ENCODE results near the gene UTS2B. TPM values are rescaled to one million over a fixed set of nuclear protein-coding genes. Genes with fewer than 3 reads are reported as not detected.
A peak's percentile ranks its signal among the peaks of the same experiment; 100 is the strongest.

The UTS2B gene
- total RNA-seq, 2 experiments from 2014 or later: not detected

- CTCF ChIA-PET: no interaction called here
- Histone ChIP-seq H3K9me3 (ENCODE audit: control insufficient read depth in 1 of 2, insufficient read depth in 1 of 2, low read length in 2 of 2) (peaks cover 0 to 10% of the 10 kb centered on the region in 2 experiments), H3K4me3 (ENCODE audit: low read length) (no peak overlapping the region), H3K27ac (ENCODE audit: low read depth in 1 of 2, low read length in 2 of 2) (no peak overlapping the region), H3K27me3 (ENCODE audit: control insufficient read depth in 1 of 2, insufficient read depth in 2 of 2, low read length in 2 of 2) (peaks cover 0 to 5% of the 10 kb centered on the region in 2 experiments), H3K4me1 (ENCODE audit: insufficient read depth, low read length) (no peaks in the 10 kb centered on the region), H3K36me3 (ENCODE audit: insufficient read depth, low read length) (no peaks in the 10 kb centered on the region)
- DNase-seq: no peak
- intact Hi-C loops (cut with DNase I, micrococcal nuclease): no loop called here
- Mint-ChIP-seq H3K27me3 (peaks cover 9% of the 10 kb centered on the region), H3K4me1 (ENCODE audit: low read depth) (peaks cover 47% of the 10 kb centered on the region), H3K36me3 (ENCODE audit: low read depth) (no peaks in the 10 kb centered on the region), H3K27ac (peak overlapping the region; percentile 23), H3K4me3 (peak overlapping the region; percentile 81), H3K9me3 (no peaks in the 10 kb centered on the region)
- POLR2A ChIA-PET: no interaction called here
- ATAC-seq (ENCODE audit: poor library complexity): no peak
- TF ChIP-seq CTCF (IDR thresholded peaks at IDR 0.05): no peak
Observed at GRCh38 chr3:191331388-191331787, 1.1 kb upstream of the UTS2B start.

- H3K4me3 Mint-ChIP-seq: peak overlapping the region; percentile 81
- peaks cover 46% of the 10 kb centered on the region for H3K4me1 Mint-ChIP-seq (ENCODE audit: low read depth)
- no peaks in the 10 kb centered on the region for H3K36me3 ChIP-seq (ENCODE audit: insufficient read depth, low read length)
- H3K27ac Mint-ChIP-seq: peak overlapping the region; percentile 23
- ATAC-seq (ENCODE audit: poor library complexity) (no peak), DNase-seq (no peak)
- peak overlapping the region; percentile 68 for H3K4me3 ChIP-seq (ENCODE audit: low read length)
- intact Hi-C loops (cut with DNase I, micrococcal nuclease): no loop called here
- ChIA-PET CTCF (no interaction called here), POLR2A (no interaction called here)
- H3K36me3 Mint-ChIP-seq (ENCODE audit: low read depth): no peaks in the 10 kb centered on the region
- H3K27me3 Mint-ChIP-seq: peaks cover 9% of the 10 kb centered on the region
- H3K27me3 ChIP-seq (ENCODE audit: control insufficient read depth in 1 of 2, insufficient read depth in 2 of 2, low read length in 2 of 2): peaks cover 0 to 5% of the 10 kb centered on the region in 2 experiments
- no peak overlapping the region for H3K27ac ChIP-seq (ENCODE audit: low read depth in 1 of 2, low read length in 2 of 2)
- H3K9me3 Mint-ChIP-seq: no peaks in the 10 kb centered on the region
- H3K4me1 ChIP-seq (ENCODE audit: insufficient read depth, low read length): no peaks in the 10 kb centered on the region
- no peak for TF ChIP-seq CTCF (IDR thresholded peaks at IDR 0.05)
- H3K9me3 ChIP-seq (ENCODE audit: control insufficient read depth in 1 of 2, insufficient read depth in 1 of 2, low read length in 2 of 2): peaks cover 0 to 10% of the 10 kb centered on the region in 2 experiments
Observed at GRCh38 chr3:191330530-191331048, 263 bp upstream of the UTS2B start.

DNA sequence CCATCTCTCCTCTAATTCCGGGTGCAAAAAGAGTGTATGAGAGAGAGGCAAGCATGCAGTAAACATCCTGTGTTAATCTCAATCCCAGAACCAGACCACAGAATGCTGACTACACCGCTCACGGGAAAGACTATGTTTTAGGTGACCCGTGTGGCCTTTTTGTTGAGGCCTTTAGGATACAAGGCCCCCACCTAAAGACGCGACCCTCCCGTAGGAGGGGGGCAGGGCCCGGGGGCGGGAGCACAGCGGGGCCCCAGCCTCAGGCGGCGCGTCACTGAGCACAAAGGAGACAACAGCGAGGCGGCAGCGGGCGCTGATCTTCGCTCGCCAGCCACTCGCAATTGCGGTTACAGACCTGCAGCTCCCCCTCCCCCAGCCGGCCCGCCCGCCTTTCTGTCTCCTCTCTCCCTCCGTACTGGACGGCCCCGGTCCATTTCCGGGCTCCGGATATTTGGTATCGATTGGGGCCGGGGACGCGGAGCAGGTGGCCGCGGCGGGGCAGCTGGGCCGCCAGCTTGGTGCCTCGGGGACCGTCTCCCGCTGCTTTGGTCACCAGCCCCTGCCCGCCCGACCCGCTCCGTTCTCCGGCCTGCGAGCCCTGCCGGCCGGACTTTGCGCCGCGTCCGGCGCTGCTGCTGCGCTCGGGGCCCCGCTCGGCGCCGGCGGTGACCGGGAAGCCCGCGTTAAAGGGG, 1.2 kb downstream of the UTS2B start, which contains the start of gene CCDC50:
TSS of gene CCDC50 (plus strand) at position 433 of the 692 bp plus-strand sequence. CDS start 281 bp downstream, outside the sequence.
- intact Hi-C loops (cut with DNase I, micrococcal nuclease): no loop called here
- Histone ChIP-seq H3K27me3 (ENCODE audit: control insufficient read depth in 1 of 2, insufficient read depth in 2 of 2, low read length in 2 of 2) (peaks cover 0 to 5% of the 10 kb centered on the region in 2 experiments), H3K9me3 (ENCODE audit: control insufficient read depth in 1 of 2, insufficient read depth in 1 of 2, low read length in 2 of 2) (peaks cover 0 to 10% of the 10 kb centered on the region in 2 experiments), H3K27ac (ENCODE audit: low read depth in 1 of 2, low read length in 2 of 2) (peak within 1 kb of the TSS in 1 of 2 donors; percentile 18), H3K4me1 (ENCODE audit: insufficient read depth, low read length) (no peaks in the 10 kb centered on the region), H3K36me3 (ENCODE audit: insufficient read depth, low read length) (no peaks in the 10 kb centered on the region), H3K4me3 (ENCODE audit: low read length) (peak within 1 kb of the TSS; percentile 68)
- Mint-ChIP-seq H3K9me3 (no peaks in the 10 kb centered on the region), H3K4me3 (peak within 1 kb of the TSS; percentile 84), H3K27me3 (peaks cover 9% of the 10 kb centered on the region), H3K4me1 (ENCODE audit: low read depth) (peaks cover 34% of the 10 kb centered on the region), H3K36me3 (ENCODE audit: low read depth) (no peaks in the 10 kb centered on the region), H3K27ac (peak within 1 kb of the TSS; percentile 78)
- ChIA-PET POLR2A (interaction anchor here (0.9 to 1.4 kb wide), 3 partner anchors 39 to 50 kb away, joined by 3 to 5 read pairs (median 3); no protein-coding TSS in a partner anchor), CTCF (no interaction called here)
- DNase-seq (peak; percentile 5 to 67 (median 32)), ATAC-seq (ENCODE audit: poor library complexity) (peak; percentile 76)
- no peak for TF ChIP-seq CTCF (IDR thresholded peaks at IDR 0.05)

All from CD4-positive, alpha-beta T cell (primary cell).